HT-29 (cell line): ENCODE data around the gene PPBP. TPM values are rescaled to one million over a fixed set of nuclear protein-coding genes. Genes with fewer than 3 reads are reported as not detected.
A peak's percentile ranks its signal among the peaks of the same experiment; 100 is the strongest.
"Not testable (repeated sequence)": the region's sequence is repeated elsewhere in the genome, so short reads cannot be mapped to it uniquely, and the experiment has no call there.

ENCODE experiments used
- DNase-seq: peaks from one replicate; pipeline ENCODE4 v3.0.0-alpha.2; 2015; ENCODE audit warnings: low spot score
- total RNA-seq: library from RNA; depleted of rRNA; stranded (reverse); fragments of >200 nt; shearing (Covaris generic); gene quantifications from 2 replicates; pipeline ENCODE4 v1.2.3, GENCODE V29; 2014

PPBP gene
- total RNA-seq, 1 experiment from 2014 or later: not detected

DNA sequence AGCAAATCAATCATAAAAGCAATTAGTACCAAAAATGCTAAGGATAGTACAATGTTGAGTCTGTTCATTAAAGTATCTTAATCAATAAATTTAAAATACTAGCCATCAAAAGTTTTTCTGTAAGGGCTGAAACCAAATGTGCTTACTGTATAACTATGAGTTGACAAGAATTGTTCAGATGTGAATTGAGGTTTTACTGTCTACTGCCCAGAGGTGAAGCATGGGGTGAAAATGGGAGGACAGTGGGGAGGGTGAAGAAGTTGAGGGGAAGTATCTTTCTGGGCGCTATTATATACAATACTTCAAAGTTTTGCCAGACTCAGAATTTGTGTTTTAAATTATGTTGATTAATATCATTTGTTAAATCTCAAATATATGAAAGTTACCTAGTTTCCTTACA is 4.1 kb upstream of the PPBP start:
- no peak for DNase-seq

DNA sequence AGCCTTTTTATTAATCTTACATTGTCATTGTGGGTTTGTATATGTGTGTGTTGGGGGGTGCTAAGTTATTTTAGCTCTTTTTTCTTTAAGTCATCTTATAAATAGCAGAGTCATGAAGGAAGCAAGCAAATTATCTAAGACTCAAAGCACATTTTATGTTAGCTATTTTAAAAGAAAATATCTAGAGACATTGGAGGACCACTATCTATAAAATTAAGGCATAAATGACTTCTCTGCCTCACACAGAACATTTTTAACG is 3.7 kb upstream of the PPBP start:
- no peak for DNase-seq

DNA sequence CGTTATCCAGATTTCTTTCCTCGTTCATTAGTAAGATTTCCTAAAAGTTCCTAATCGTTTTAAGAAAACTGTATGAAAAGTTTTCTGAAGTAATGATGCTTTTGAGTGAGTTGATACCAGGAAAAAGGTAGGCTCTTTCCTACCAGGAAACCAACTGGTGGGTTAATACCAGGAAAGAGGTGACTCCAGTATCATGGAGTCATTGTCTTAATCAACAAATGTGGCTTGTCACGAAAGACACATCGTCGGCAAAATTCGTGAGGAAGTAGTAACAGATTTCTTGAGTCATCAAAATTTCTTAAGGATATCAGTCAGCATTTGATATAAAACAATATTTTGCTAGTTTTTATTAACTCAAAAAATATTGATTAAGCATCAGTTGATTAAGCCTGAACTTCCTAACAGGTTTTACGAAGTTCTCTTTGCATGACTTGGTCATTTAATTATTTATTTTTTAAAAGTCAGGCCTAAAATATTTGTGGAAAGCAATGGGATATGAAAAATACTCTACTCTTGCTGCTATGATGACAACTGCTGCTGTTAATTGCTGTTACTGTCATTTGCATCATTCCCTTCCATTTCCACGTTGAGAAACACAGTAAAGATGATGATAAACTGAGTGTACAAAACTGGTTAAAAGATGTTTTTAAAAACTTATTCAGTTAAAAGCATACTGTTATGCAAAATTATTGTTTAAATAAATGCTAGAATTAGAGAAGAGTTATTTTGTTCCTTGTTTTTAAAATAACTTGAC is 3.2 kb upstream of the PPBP start:
- no peak for DNase-seq

DNA sequence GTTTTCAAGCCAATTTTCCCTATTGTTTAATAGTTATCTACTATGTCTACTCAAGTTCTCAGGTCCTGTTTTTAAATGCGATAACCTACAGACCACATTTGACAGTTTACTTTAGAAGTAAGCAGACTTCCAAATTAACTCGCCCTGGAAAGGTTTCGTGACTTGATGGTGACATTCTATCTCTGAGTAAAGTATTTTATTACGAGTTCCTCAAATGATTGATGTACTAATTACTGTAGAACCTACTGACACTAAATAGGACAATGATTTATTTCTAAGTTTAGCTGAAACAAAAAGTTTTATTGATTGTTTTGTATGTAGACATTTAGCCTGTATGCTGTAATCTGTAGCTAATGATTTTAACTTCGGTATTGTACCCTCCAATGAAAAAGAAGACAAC is 1.9 kb upstream of the PPBP start:
- DNase-seq: no peak

DNA sequence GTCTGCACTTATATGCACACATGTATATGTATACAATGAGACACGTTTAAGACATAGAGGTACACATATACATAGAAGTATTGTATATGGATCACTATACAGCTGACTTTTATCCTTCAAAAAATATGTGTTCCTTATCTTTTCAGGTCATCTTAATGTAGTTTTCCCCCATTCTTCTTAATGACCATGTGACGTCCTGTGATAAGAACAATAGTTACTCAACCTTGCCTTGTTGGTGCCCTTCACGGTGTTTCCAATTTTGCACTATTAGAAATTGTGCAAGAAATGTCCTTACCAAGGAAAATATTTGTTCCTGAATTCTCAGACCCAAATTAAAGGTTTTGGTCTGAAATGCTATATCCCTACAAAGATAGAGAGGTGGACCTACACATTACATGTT is 1.0 kb upstream of the PPBP start:
- no peak for DNase-seq

DNA sequence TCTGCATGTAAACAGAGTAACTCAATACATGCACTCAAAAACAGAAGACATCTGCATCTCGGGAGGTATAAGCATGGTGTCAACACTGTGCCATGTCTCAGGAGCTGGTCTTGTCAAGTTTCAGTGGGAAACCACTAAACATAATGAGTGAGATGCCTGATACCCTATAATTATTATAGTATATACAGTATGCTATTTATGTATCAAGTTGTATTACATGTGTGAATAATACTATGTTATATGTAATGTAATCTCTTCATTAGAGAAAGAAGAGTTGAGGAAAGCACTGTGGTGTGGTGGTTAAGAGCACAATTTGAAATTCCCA is 2.5 kb downstream of the PPBP start:
- DNase-seq: no peak

DNA sequence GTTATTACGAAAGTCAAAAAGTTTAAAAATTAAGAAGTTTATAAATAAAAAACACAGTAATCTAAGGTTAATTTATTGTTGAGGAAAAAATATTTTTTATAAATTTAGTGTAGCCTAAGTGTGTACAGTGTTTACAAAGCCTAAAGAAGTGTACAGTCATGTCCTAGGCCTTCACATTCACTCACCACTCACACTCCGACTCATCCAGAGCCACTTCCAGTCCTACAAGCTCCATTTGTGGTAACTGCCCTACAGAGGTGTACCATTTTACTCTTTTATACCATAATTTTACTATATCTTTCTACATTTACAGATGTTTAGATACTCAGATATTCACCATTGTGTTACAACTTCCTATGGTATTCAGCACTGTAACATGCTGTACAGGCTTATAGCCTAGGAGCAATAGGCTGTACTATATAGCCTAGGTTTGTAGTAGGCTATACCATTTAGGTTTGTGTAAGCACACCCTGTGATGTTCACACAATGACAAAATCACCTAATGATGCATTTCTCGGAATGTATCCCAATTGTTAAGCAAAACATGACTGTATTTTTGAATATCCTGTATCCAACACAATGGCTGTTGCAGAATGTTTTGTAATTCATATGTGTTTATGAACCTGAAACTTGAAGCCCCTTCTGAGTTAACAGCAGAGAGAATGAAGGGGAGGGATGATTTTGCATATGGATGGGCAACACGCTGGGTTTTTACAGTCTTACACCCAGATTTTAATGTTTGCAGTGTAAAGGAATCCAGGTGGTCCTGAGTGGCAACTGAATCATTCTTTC is 3.1 kb downstream of the PPBP start:
- no peak for DNase-seq

DNA sequence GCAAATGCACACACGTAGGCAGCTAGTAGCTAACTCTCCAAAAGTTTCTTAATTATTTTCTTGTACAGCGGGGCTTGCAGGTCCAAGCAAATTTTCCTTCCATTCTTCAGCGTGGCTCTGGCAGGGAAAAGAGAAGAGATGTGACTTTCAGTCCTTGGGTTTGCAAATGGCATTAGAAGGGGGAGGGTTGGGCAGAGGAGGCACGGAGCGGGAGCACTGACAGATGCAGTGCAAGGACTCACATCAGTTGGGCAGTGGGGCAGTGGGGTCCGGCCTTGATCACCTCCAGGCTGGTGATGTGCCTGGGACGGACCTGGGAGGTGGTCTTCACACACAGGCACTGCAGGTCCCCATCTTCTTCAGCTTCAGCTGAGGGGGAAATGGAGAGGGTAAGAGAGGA is 6.8 kb downstream of the PPBP start:
- DNase-seq: not testable (repeated sequence)

DNA sequence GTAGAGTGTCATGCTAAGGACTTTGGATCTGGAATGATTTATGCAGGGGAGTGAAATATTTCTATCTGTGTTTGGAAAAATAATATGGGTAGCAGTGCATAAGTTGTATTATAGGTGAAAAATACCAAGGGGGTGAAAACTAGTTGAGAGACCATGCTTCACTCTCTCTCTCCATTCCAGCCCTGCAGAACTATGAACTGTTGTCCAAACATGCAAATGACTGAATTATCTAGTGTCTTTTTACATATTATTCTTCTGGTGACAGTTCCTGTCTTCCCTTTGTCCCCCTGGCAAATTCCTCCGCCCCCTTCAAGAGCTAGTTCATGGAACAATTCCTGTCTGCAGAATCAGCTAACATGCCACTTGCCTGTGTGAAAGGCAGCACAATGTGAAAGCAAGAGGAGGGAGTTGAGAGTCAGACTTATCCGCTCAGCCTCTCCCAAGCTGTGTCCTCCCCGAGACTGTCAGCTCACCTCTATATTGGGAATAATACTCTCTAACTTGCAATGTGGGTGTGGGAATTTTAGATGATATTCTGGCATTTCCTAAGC is 8.5 kb downstream of the PPBP start:
- DNase-seq: no peak

DNA sequence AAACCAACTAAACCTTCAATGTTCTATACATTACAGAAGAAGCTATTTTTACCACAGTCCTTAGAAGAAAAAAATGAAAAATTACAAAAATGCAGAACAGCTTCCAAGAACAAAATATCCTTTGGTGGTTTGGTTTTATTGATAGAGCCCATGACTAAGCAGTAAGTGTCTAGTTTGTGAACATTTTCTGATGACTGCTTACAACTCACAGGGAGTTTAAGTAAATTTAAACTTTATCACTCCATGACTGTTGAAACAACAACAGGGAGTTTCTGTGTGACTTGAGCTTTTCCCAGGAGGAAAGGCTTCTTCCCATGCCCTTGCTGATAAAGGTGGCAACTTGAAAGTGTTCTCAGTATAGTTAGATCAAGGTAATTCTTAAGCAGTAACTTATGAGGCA is 9.1 kb downstream of the PPBP start:
- DNase-seq: no peak

DNA sequence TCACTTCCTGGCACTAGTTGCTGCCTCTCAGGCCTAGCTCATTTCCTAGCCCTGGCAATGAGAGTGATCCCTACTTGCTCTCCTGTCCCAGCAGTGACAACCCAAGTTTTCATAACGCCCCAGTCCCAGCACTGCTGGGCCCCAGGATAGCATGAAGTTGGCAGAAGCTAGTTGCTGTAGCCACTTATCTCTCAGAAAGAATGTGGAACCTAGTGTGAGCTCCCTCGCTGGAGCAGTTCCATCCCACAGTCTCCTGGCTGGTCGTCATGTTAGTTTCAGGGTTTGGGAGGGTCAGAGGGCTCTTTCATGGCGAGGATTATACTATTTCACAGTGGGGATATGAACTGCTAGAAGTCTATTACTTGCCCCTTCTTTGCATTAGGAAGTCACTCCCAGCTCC is 11.3 kb downstream of the PPBP start:
- no peak for DNase-seq

DNA sequence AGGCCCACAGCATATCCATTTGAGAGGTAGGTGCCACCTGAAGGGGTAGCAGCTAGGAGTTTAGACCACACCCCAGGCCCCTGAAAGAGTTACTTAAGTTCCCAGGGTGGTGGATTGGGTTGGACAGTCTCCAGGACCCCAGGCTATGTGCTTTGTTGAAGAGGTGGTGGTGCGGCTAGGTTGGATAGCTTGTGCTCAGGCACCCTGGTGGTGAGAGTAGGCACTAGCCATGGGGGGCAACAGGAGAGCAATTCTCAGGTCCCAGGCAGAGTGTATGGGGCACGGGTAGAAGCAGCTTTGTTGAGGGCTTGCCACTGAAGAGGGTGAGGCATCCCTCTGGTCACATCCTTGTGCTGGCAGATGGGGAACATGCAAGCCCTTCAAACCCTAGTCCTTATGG is 11.8 kb downstream of the PPBP start:
- no peak for DNase-seq

DNA sequence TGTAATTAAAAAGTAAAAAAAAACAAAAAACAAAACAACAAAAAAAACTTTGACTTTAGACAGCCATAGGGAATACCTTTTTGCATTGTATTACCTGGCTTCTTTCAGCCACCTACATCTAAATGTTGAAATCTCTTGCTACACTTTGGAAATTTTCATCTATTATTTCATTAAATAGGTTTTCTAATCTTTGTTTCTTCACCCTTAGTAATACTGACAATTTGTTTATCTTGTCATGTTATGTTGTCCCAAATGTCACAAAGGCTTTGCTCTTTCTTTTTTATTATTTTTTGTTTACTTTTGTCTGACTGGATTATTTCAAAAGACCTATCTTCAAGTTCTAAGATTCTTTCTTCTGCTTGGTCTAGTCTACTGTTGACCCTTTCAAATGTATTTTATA is 13.6 kb downstream of the PPBP start:
- no peak for DNase-seq

DNA sequence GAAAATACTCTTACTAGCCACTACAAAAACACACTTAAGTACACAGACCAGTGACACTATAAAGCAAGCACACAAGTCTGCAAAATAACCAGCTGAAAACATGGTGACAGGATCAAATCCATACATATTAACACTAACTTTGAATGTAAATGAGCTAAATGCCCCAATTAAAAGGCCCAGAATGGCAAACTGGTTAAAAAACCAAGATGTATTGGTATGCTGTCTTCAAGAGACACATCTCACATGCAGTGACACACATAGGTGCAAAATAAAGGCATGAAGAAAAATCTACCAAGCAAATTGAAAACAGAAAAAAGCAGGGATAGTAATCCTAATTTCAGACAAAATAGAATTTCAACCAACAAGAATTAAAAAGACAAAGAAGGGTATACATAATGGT is 17.0 kb downstream of the PPBP start:
- no peak for DNase-seq

DNA sequence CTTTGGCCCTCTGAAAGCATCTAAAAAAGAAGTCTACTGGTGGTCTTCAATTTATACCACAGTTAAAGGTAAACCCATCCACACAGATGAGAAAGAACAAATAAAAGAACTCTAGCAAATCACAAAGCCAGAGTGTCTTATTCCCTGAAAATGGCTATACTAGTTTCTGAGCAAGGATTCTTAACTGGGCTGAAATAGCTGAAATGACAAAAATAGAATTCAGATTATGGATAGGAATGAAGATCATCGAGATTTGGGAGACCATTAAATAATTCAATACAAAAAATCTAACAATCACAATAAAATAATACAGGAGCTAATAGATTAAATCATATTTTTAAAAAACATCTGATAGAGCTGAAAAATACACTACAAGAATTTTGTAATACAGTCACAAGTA is 18.0 kb downstream of the PPBP start:
- no peak for DNase-seq

DNA sequence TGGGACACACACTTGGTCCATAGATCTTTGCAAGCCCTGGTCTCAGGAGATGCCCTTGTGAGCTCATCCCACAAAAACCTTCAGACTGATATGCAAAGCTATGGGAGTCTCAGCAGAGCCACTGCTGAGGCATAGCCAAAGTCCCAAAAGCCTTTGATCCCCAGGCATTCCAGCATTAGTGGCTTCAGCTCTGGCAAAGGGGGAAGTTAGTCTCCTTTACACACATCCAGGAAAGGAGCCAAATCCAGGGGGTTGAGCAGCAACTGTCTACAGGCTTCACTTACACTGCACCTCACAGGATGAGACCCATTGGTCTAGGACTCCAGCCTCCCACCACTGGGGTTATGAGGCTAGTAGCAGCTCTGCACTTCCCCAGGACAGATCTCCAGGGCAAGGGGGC is 20.1 kb downstream of the PPBP start:
- no peak for DNase-seq

DNA sequence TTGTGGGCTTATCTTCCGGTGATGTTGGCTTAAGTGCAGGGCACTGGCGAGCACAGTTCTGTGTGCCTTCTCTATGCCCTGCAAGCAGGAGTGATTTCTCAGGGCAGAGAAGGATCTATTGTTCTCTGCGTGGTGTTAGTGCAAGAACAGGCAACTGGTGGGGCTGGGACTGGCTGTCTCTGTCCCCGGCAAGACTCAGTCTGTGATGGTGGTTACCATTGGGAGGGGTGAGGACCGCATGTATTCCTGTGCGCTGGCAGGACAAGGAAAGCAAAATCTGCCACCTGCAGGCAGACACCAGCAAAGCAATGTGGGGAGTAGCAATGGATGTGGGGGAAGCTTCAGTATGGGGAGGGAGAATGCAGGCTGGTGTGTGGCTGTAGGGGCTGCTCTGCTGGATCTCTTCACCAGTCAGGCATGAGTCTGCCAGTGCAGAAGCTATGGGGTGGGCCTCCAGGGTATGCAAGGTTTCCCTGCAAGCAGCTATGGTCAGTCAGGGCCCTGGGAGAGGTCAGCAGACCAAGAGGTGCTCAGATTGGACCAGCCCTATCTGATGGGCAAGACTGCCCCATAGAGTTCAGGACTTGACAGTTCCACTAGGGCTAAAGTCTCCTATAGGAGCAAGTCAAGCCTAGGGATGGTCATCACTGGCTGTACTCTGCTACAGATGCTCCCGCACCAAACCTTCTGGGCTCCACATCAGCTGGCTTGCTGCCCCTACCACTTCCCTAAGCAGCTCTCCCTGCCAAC is 23.0 kb downstream of the PPBP start:
- peak; percentile 42 for DNase-seq

DNA sequence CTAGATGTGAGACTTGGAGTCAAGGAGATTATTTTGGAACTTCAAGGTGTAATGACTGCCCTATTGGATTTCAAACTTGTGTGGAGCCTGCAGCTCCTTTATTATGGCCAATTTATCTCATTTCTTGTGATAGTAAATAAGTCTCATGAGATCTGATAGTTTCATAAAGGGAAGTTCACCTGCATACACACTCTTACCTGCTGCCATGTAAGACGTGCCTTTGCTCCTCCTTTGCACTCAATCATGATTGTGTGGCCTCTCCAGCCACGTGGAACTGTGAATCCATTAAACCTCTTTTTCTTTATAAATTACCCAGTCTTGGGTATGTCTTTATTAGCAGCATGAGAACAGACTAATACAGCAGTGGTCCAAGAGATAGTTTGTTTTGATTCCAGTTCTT is 25.3 kb downstream of the PPBP start:
- no peak for DNase-seq

DNA sequence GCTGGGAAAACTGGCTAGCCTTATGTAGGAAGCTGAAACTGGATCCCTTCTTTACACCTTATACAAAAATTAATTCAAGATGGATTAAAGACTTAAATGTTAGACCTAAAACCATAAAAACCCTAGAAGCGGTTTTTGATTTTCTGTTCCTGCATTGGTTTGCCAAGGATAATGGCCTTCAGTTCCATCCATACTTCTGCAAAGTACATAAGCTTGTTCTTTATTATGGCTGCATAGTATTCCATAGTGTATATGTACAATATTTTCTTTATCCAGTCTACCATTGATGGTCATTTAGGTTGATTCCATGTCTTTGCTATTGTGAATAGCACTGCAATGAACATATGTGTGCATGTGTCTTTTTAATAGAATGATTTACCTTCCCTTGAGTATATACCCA is 28.9 kb downstream of the PPBP start:
- not testable (repeated sequence) for DNase-seq

DNA sequence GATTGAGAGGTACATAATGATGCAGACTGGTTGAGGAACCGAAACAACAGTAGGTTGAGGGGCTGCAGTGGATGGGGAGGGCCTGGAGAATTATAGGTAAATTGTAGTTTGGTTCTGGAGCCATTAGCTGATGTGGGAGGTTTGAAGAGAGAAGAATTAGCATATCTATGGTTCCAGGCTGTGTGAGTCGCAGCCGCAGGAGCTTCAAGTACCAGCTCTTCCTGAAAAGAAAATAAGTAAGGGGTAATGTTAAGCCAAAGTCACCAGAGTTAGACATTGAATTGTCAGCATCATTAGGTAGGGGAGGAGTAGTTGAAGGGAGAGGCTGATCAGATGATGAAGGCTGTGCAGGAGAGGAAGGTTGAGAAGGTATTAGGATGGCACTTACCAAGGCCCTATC is 35.6 kb downstream of the PPBP start:
- no peak for DNase-seq

DNA sequence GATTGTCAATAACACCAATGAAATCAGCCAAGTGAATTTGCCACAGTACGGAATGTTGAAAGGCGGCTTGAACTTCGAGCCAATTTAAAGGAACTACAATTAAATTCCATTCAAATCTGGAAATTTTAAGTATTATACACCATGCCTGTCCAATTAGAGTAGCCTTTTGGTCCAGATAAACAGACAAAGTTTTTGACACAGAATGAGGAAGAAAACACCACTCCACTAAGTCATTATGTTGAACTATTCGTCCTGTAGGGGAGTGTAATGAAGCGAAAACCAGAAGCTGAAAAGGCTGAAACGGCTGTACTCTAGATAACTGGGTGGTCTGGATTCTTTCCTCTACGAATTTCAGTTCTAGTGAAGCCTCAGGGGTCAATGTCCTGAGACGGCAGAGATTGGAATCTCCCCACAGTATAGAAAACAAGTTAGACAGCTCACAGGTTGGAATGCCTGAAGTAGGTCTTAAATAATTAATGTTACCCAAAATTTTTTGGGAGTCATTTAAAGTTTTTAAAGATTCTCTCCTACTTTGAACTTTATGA is 37.5 kb downstream of the PPBP start:
- not testable (repeated sequence) for DNase-seq

DNA sequence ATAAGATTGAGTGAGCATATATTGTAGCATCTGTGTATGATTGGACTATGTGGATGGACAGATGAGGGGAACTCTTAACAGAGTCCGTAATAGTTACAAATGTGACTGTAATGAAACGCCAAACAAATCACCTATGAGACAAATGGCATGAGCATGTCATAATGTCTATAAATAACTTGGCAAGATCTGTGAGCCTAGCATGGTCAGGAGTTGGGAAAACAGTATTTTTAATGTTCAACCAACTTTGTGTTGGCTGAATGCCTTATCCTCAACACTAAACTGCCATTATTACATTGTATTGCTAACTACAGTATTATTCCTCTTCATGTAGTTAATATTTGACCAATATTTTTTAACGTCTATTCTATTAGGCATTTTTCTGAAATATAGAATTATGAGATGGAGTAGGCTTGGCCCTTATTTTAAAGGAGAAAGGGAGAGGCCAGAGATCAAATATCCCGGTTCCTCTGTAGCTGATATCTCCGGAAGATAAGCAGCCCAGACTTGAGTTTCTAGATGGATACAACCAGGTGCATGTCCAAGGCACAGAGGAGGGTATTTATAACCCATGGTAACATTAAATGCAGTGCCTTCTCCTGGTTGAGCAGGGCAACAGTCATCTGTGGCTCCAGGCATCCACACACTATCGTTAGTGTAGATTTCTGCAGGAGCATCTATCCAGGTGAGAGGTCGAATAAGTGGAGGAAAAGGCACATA is 38.8 kb downstream of the PPBP start:
- DNase-seq: no peak
